Thoracic aorta endothelial cell (primary cell): Measurements from ENCODE around the gene CA5B. TPM values are rescaled to one million over a fixed set of nuclear protein-coding genes. Genes with fewer than 3 reads are reported as not detected.

Experiments
- small RNA-seq: library from RNA; depleted of rRNA; stranded (forward); fragments of <200 nt; gene quantifications from one replicate; pipeline ENCODE3, GENCODE V24; 2012
- total RNA-seq: library from RNA; depleted of rRNA; stranded (reverse); fragments of >200 nt; gene quantifications from 2 replicates; pipeline ENCODE4 v1.2.3, GENCODE V29; 2012

Gene CA5B
- 5.5 and 10.0 TPM in 2 replicates for total RNA-seq

GRCh38 chrX:15737959-15738902 lies at the start of gene CA5B:
CA5B (plus strand) TSS chrX:15738270; CDS start chrX:15750024, 11,754 bp downstream.

GRCh38 chrX:15789979-15790768 lies 52.1 kb downstream of the CA5B start, which contains the start of gene ZRSR2:
ZRSR2 (plus strand) TSS chrX:15790484; CDS start chrX:15790496, 12 bp downstream.

Small RNA genes lying within 50 kb of the gene (small RNA-seq; reads per million reads assigned to genes)
- gene RF00409, result not detected

Other genes with a start within 250 kb of the CA5B start
- 141 and 163 TPM in 2 replicates for gene PIR, start 244.9 kb upstream of the CA5B start, total RNA-seq
- gene BMX, start 237.5 kb upstream of the CA5B start, total RNA-seq, result 157 and 166 TPM in 2 replicates
- not detected in 2 replicates for gene ACE2, start 137.3 kb upstream of the CA5B start, total RNA-seq
- gene CLTRN, start 73.5 kb upstream of the CA5B start, total RNA-seq, result not detected in 2 replicates
- gene ZRSR2, start 52.2 kb downstream of the CA5B start, total RNA-seq, result 2.9 and 5.5 TPM in 2 replicates
- gene AP1S2, start 116.5 kb downstream of the CA5B start, total RNA-seq, result 67.2 and 147 TPM in 2 replicates